HuH-7 (cell line): Measurements from ENCODE around the gene WWOX.
"Not testable (repeated sequence)": the region's sequence is repeated elsewhere in the genome, so short reads cannot be mapped to it uniquely, and the experiment has no call there.

ENCODE experiments used
- DNase-seq: peaks from one replicate; pipeline ENCODE4 v3.0.0; 2011; ENCODE audit warnings: low spot score

Gene WWOX

GRCh38 chr16:79037521-79038373, 938.3 kb downstream of the WWOX start:
- peak; percentile 32 for DNase-seq

DNA sequence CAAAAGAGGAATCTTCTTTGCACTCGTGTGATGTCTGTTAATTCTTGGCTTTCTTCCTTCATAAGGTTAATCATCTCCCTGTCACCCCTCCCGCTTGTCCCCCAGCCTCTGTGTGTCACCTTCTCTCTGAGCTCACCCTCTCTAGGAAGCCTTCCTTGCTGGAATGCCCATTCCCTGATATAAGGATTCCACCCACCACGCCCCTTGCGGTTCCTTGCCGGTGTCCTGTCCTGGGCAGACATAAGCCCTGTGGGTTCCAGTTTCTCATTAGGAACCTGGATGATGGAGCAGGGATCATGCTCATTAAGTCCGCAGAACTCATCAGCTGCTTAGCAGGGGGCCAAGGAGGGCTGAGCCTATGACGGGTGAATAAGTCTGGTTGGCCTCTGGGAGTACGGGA, 941.8 kb downstream of the WWOX start:
- DNase-seq = no peak

DNA sequence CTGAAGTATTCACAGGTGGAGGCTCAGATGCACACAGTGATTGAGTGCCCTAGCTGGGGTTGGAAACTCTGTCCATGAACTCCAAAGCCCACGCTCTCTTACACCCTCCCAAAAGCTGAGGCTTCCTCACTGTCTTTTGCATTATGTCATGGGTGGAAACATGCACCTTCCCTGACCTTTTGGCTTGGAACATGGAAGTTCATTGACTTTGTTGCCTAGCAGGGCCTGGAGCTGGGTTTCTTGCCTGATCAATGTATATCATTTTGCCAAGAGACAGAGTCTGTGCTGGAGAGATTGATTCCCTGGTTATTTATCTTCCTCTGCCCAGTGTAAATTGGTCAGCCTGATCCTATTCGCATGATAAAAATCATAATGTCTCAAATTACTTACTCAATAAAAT, 942.7 kb downstream of the WWOX start:
- no peak for DNase-seq

GRCh38 chr16:79042886-79043285, 943.4 kb downstream of the WWOX start:
- DNase-seq = no peak

GRCh38 chr16:79045191-79045590, 945.7 kb downstream of the WWOX start:
- no peak for DNase-seq

DNA sequence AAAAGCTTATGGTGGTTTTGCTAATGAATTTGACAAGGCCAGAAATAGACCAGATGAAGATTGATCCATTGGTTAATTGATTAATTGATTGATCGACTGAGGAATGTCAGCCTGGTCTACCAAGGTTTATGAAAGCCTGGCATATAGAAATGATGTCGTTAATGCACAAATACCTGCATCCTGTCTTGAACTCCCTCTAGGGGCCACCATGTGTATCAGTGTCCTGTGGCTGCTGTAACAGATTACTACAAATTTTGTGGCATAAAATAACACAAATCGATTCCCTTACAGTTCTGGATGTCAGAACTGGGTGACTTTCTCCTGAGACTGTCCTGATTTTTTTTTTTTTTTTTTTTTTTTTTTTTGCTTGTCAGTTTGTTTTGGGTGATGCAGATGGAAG, 947.9 kb downstream of the WWOX start:
- peak; percentile 39 for DNase-seq

- no peak for DNase-seq
Measured at GRCh38 chr16:79049040-79049439, 949.6 kb downstream of the WWOX start.

DNA sequence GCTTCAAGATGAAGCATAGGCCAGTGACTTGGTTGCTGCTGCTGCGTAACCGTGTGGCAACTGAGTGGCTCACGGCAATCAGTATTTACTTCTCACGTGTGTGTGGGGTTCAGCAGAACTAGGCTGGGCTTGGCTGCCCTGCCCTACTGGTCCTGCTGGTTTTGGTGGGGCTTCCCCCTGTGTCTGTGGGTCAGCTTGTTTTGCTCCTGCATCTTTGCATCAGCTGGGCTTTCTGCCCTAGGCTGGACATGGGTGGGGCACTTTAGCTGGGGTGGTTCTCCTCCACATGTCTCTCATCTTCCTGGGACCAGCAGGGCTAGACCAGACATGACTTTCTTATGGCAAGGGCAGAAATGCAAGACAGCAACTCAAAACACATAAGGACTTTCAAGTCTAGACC, 950.6 kb downstream of the WWOX start:
- DNase-seq = no peak

DNA sequence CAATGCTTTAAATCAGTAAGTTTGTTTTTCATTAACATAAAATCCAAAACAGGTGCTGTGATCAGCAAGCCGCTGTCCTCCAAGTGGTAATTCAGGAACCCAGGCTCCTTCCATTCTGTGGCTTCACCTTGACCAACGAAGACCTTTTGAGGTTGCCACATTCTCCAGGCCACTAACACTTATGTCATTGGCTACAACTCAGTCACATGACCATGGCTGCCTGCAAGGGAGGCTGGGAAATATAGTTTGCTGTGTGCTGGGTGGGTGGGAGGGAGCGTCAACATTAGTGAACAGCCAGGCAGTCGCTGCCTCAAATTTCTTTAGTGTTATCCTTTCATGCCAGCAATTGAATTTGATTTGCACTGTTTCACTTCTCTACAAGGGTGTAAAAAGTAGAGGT, 951.9 kb downstream of the WWOX start:
- no peak for DNase-seq

GRCh38 chr16:79052198-79052597, 952.7 kb downstream of the WWOX start:
- DNase-seq = not testable (repeated sequence)

GRCh38 chr16:79053577-79053976, 954.1 kb downstream of the WWOX start:
- no peak for DNase-seq

- DNase-seq = no peak
Measured at GRCh38 chr16:79054211-79054984, 954.9 kb downstream of the WWOX start.

GRCh38 chr16:79055251-79055970, 956.0 kb downstream of the WWOX start:
- DNase-seq = no peak

GRCh38 chr16:79061181-79061580, 961.7 kb downstream of the WWOX start:
- DNase-seq = no peak

- DNase-seq = no peak
Measured at GRCh38 chr16:79062336-79062735, 962.9 kb downstream of the WWOX start.

- no peak for DNase-seq
Measured at GRCh38 chr16:79062821-79063220, 963.4 kb downstream of the WWOX start.

GRCh38 chr16:79064256-79064972, 965.0 kb downstream of the WWOX start:
- no peak for DNase-seq

DNA sequence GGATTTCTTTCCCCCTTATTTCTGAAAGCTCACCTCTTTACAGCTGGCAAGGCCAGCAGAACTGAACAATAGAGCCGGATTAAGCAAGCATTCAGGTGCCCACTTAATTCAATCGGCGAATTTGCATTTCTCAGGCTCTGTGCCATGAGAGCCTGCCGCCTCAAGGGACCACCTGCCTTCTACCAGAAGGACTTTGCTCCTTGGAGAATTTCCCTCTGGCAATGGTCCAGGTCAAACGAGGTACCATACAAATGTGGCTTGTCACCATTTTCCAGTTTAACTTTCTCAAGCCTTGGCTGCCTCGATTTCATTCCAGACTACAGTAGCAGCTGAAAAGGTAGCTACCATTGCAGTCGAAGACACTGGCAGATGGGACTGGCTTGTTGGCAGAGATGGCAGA, 967.1 kb downstream of the WWOX start:
- no peak for DNase-seq

DNA sequence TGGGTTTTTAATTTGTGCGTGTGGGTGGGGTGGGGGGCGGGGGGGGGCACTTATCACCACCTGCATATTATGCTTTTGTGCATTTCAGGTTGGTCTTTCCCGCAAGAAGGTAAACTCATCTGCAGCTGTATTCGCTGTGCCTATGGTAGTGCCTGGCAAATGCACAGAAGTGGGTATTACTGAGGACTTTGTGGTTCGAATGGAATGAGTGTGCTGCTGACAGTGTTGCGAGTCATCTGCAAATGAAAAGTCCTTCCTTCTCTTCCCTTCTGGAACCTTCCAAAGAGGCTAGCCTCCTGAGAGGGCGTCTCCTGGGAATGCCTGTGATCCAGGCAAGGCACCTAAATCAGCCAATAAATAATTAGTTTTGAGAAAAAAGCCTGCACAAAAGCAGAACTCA, 968.1 kb downstream of the WWOX start:
- DNase-seq = no peak

DNA sequence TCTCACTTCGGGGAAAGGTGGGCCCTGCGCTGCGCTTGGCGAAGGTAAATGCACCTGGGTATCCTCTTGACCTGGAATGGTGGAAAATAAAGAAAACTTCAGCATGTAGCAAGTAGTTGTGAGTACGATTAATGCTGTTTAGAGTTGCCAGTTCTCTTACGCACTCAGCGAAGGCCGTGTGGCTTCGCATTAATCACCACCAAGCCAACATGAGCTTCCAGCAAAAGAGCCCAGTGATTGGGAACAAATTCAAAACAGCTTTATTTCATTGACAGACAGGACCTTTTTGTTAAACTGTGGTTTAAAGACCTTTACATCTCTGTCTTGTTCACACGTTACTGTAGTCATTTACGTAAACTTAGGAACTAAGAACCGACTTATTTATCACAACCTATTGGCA, 969.7 kb downstream of the WWOX start:
- DNase-seq = no peak

GRCh38 chr16:79069633-79070032, 970.2 kb downstream of the WWOX start:
- no peak for DNase-seq

DNA sequence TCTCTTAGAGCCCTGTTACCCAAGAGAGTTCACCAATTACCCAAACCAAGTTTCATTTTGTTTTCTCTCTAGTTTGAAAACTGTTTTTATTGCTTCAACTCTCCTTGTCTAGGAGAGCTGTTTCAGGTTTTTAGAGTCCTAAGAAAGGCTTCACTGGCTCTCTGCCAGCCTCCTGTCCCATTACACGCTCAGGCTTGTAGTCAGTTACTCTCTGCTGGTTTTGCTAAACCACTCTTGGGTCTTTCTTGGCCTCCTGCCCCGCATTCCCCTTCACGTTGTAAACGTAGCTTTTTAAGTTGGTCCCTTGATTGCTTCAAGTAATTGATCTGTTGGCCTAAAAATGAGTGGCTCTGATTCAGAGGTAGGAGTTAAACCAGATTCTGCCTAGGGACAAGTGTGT, 972.0 kb downstream of the WWOX start:
- DNase-seq = no peak
